ENCODE measurements around the gene HERC6.

The HERC6 gene

DNA sequence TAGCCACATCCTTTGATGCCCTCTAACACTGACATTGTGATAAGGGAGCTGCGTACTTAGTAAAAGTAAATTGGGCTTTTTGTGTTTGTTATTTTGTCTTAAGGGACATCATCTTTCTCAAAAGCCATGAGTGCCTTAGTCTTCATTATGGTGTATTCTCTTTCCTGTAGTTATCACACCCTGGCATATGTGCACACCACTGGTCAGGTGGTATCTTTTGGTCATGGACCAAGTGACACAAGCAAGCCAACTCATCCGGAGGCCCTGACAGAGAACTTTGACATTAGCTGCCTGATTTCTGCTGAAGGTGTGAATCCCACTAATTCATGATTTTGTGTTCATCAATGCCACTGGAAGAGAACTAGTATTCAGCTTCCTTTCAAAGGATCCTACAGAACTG, 18.0 kb downstream of the HERC6 start:
- DNase-seq (ENCODE audit: low read depth), result no peak
- no peak for TF ChIP-seq CTCF (conservative IDR thresholded peaks at IDR 0.05; ENCODE audit: low read depth, low read length)
- no peak overlapping the region for H3K4me3 ChIP-seq (ENCODE audit: low read length)

DNA sequence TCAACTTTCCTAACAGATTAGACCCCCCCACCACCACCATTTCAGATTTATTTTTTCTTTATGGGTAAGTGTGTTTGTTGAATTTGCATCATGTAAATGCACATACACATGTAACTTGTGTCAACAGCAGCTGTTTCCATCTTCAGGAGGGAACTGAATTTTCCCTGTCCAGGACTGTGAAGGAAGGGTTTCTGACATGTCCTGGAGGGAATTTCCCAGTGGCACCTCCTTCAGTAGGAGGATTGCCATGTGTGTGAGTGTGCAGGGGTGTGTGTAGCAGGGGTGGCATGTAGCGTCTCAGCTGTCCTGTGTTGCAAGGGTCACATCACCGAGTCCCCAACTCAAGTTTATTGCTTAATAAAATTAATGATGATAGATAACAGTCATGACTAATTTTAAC, 19.7 kb downstream of the HERC6 start:
- H3K4me3 ChIP-seq (ENCODE audit: low read length), result no peak overlapping the region
- no peak for DNase-seq (ENCODE audit: low read depth)
- no peak for TF ChIP-seq CTCF (conservative IDR thresholded peaks at IDR 0.05; ENCODE audit: low read depth, low read length)

- no peak for DNase-seq (ENCODE audit: low read depth)
- TF ChIP-seq CTCF (conservative IDR thresholded peaks at IDR 0.05; ENCODE audit: low read depth, low read length), result no peak
- no peak overlapping the region for H3K4me3 ChIP-seq (ENCODE audit: low read length)
Observed at GRCh38 chr4:88409206-88409605, 30.6 kb downstream of the HERC6 start.

DNA sequence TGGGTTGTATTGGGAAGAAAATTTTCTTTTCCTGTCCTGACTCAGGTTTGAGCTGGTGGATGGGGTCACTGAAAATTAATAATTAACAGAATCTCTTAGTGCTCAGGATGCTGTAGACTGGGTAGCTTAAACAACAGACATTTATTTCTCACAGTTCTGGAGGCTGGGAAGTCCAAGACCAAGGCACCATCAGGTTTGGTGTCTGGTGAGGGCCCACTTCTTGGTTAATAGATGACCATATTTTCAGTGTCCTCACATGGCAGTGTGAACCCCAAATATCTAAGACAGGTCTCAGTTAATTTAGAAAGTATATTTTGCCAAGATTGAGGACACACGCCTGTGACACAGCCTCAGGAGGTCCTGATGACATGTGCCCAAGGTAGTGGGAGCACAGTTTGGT, 31.1 kb downstream of the HERC6 start:
- TF ChIP-seq CTCF (conservative IDR thresholded peaks at IDR 0.05; ENCODE audit: low read depth, low read length), result no peak
- DNase-seq (ENCODE audit: low read depth), result no peak
- H3K4me3 ChIP-seq (ENCODE audit: low read length), result no peak overlapping the region

DNA sequence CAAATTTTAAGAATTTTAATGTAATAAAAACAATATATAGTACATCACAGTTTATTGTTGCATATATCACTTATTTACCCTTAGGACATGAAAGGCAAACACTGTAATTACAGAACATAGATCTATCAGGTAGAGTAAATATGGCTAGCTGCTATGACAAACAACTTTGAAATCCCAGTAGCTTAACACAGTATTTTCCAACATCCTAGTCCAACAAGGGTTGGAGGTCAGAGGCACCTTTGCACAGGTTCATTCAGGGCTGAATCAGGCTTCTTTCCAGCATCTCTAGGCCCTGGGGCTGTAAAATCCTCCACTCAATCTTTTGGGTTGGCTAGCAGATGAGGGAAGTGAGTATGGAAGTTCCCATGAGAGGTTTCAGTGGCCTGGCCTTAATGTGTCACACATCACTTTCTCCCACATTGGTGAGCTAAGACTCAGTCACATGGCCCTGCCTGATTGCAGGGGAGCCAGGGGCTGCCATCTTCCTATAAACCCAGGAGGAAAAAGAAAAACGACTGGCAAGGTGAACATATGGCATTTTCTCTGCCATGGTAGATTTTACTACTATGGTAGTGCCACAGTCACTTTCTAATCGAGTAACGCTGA, 32.9 kb downstream of the HERC6 start:
- TF ChIP-seq CTCF (conservative IDR thresholded peaks at IDR 0.05; ENCODE audit: low read depth, low read length), result no peak
- no peak for DNase-seq (ENCODE audit: low read depth)
- no peak overlapping the region for H3K4me3 ChIP-seq (ENCODE audit: low read length)

DNA sequence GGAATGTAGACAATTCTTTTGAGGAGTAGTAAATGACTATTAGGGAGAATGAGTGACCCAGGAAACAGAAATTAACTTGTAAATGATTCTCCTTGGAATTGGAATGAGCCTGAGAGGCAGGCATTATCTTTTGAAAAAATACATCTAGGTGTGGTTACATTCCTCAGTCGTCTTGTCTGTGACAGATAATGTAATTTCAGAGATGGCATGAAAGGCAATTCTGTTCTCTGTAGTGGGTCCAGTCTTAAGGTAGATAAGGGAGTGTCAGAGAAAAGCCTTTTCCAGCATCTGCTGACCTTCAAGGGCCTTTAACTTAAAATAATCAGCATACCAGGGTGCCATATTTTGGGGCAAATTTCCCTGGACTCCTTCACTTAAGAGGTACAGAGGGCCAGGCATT, 35.1 kb downstream of the HERC6 start:
- TF ChIP-seq CTCF (conservative IDR thresholded peaks at IDR 0.05; ENCODE audit: low read depth, low read length), result no peak
- H3K4me3 ChIP-seq (ENCODE audit: low read length), result no peak overlapping the region
- DNase-seq (ENCODE audit: low read depth), result no peak

DNA sequence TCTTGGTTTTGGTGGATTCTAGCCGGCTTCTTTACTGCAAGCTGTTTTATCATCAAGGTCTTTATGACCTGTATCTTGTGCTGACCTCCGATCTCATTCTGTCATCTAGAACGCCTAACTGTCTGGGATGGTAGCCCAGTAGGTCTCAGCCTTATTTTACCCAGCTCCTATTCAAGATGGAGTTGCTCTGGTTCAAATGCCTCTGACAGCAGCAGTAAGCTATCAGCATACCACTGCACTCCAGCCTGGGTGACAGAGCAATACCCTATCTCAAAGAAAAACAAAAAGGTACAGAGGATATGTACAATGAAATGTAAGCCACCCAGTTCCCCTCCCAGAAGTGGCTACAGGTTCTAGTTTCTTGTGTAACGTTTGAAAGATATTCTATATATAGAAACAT, 36.1 kb downstream of the HERC6 start:
- TF ChIP-seq CTCF (conservative IDR thresholded peaks at IDR 0.05; ENCODE audit: low read depth, low read length), result no peak
- no peak overlapping the region for H3K4me3 ChIP-seq (ENCODE audit: low read length)
- DNase-seq (ENCODE audit: low read depth), result no peak

Measured in retinal pigment epithelial cell (primary cell).